Measurements from ENCODE around the gene WDR3.

DNA sequence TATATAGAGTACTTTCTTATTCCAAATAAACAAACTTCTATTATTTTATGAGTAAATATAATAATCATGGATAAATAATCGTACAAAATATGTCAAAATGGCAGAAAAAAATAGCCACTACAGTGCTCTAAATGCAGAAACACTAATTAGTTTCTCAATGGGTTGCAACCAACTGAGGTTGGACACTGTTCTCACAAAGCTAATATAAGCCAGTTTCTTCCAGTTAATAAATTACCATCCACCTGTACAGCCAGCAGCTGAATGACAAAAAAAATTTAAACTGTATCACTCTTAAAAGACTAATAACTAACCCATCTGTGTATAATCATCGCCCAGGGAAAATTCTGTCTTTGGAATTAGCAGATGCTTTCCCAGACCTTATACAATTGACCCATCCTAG, 37.0 kb upstream of the WDR3 start:
- no peak for TF ChIP-seq POLR2AphosphoS5 (IDR thresholded peaks at IDR 0.05; ENCODE audit: low read depth, low read length)
- TF ChIP-seq SIN3A (IDR thresholded peaks at IDR 0.05; ENCODE audit: borderline replicate concordance, insufficient read depth, low read length) = no peak
- TF ChIP-seq TAF1 (IDR thresholded peaks at IDR 0.05; ENCODE audit: borderline replicate concordance, insufficient read depth, low read length) = no peak
- TF ChIP-seq, protein P1, sequence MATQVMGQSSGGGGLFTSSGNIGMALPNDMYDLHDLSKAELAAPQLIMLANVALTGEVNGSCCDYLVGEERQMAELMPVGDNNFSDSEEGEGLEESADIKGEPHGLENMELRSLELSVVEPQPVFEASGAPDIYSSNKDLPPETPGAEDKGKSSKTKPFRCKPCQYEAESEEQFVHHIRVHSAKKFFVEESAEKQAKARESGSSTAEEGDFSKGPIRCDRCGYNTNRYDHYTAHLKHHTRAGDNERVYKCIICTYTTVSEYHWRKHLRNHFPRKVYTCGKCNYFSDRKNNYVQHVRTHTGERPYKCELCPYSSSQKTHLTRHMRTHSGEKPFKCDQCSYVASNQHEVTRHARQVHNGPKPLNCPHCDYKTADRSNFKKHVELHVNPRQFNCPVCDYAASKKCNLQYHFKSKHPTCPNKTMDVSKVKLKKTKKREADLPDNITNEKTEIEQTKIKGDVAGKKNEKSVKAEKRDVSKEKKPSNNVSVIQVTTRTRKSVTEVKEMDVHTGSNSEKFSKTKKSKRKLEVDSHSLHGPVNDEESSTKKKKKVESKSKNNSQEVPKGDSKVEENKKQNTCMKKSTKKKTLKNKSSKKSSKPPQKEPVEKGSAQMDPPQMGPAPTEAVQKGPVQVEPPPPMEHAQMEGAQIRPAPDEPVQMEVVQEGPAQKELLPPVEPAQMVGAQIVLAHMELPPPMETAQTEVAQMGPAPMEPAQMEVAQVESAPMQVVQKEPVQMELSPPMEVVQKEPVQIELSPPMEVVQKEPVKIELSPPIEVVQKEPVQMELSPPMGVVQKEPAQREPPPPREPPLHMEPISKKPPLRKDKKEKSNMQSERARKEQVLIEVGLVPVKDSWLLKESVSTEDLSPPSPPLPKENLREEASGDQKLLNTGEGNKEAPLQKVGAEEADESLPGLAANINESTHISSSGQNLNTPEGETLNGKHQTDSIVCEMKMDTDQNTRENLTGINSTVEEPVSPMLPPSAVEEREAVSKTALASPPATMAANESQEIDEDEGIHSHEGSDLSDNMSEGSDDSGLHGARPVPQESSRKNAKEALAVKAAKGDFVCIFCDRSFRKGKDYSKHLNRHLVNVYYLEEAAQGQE (IDR thresholded peaks at IDR 0.05; ENCODE audit: insufficient read depth in 1 of 2, low read depth in 2 of 2, low read length in 2 of 2) = no peak
- TF ChIP-seq FOXP2 (optimal IDR thresholded peaks at IDR 0.05; ENCODE audit: borderline replicate concordance, extremely low read depth, extremely low read length, insufficient read depth) = no peak

Measured in PFSK-1 (cell line).